K562 (cell line): ENCODE data around the gene MALAT1. TPM values are rescaled to one million over a fixed set of nuclear protein-coding genes. Genes with fewer than 3 reads are reported as not detected.

ENCODE experiments used
- ARID2 ChIP-seq: fragments of 450-650 bp; IDR thresholded peaks from 2 replicates; pipeline ENCODE4 v1.6.1; 2017; ENCODE audit warnings: antibody characterized with exemption, mild to moderate bottlenecking
- ATF7 ChIP-seq: fragments of 450-650 bp; IDR thresholded peaks from 2 replicates; pipeline ENCODE4 v1.7.1; 2014; ENCODE audit warnings: mild to moderate bottlenecking, moderate library complexity
- BRCA1 ChIP-seq, 2 experiments: fragments of 450-650 bp in 1 of 2; sonication (generic) in 1 of 2; formaldehyde crosslinking in 1 of 2; IDR thresholded peaks; 2 replicates each; pipeline versions ENCODE4 v1.5.0 to v1.6.1; 2017 to 2020; ENCODE audit warnings: mild to moderate bottlenecking in 1 of 2, missing genetic modification reagents in 1 of 2
- CBFA2T2 ChIP-seq: fragments of 450-650 bp; conservative IDR thresholded peaks from 2 replicates; pipeline ENCODE4 v1.6.1; 2017; ENCODE audit warnings: mild to moderate bottlenecking
- HDAC8 ChIP-seq: fragments of 450-650 bp; IDR thresholded peaks from 2 replicates; pipeline ENCODE4 v1.6.1; 2016; ENCODE audit warnings: mild to moderate bottlenecking, missing genetic modification characterization, moderate library complexity, missing compliant biosample characterization
- HDGF ChIP-seq: fragments of 450-650 bp; IDR thresholded peaks from 2 replicates; pipeline ENCODE4 v1.6.1; 2016
- ILK ChIP-seq: fragments of 450-650 bp; IDR thresholded peaks from 2 replicates; pipeline ENCODE4 v1.6.1; 2016; ENCODE audit warnings: missing genetic modification characterization, low read depth, mild to moderate bottlenecking, missing compliant biosample characterization, moderate library complexity, borderline replicate concordance
- MYNN ChIP-seq, 2 experiments: sonication (generic); formaldehyde crosslinking in 1 of 2; IDR thresholded peaks; 2 replicates each; pipeline versions ENCODE4 v1.5.0 to v1.6.1; 2016 to 2020; ENCODE audit warnings: antibody characterized with exemption in 1 of 2, missing genetic modification reagents in 1 of 2
- NCOA4 ChIP-seq: fragments of 450-650 bp; IDR thresholded peaks from 2 replicates; pipeline ENCODE4 v1.6.1; 2018; ENCODE audit warnings: mild to moderate bottlenecking; ENCODE audit not compliant: partially characterized antibody
- OTX1 ChIP-seq: fragments of 450-650 bp; formaldehyde crosslinking; IDR thresholded peaks from 2 replicates; pipeline ENCODE4 v1.4.0; 2022; ENCODE audit warnings: mild to moderate bottlenecking
- PHF20 ChIP-seq: fragments of 450-650 bp; IDR thresholded peaks from 2 replicates; pipeline ENCODE4 v1.6.1; 2018; ENCODE audit not compliant: partially characterized antibody
- SP2 ChIP-seq: IDR thresholded peaks from 2 replicates; pipeline ENCODE4 v1.6.1; 2011; ENCODE audit warnings: mild to moderate bottlenecking, low read depth, low read length, moderate library complexity; ENCODE audit not compliant: poor library complexity, severe bottlenecking; ENCODE audit errors: extremely low read depth
- THRAP3 ChIP-seq: fragments of 450-650 bp; IDR thresholded peaks from 2 replicates; pipeline ENCODE4 v1.6.1; 2016; ENCODE audit warnings: mild to moderate bottlenecking, inconsistent platforms, borderline replicate concordance
- ZFX ChIP-seq: sonication (generic); formaldehyde crosslinking; IDR thresholded peaks from 2 replicates; pipeline ENCODE4 v1.8.0; 2022; ENCODE audit warnings: mild to moderate bottlenecking, missing genetic modification reagents, moderate library complexity
- ZKSCAN8 ChIP-seq: fragments of 200-800 bp; sonication (Bioruptor generic); IDR thresholded peaks from 2 replicates; pipeline ENCODE4 v1.6.1; 2016; ENCODE audit warnings: missing genetic modification characterization, missing compliant biosample characterization
- ZNF445 ChIP-seq: fragments of 250-450 bp; sonication (Bioruptor Pico); IDR thresholded peaks from 2 replicates; pipeline ENCODE4 v1.4.0; 2020; ENCODE audit warnings: low read depth, mild to moderate bottlenecking, moderate library complexity
- polyA plus RNA-seq, 8 experiments: library from polyadenylated mRNA; depleted of rRNA in 4 of 8; stranded (reverse) in 5 of 8; unstranded in 3 of 8; fragments of >200 nt; fragmentation: Nextera tagmentation in 2 of 8; fragmentation: Illumina TruSeq in 1 of 8; extraction: Ambion mirVana in 2 of 8; extraction: Trizol in 1 of 8; gene quantifications; 2 replicates each; pipeline versions ENCODE4 v1.2.1 to v1.2.3, GENCODE V29; 2011 to 2014; ENCODE audit warnings: inconsistent platforms in 1 of 8, missing spikeins in 1 of 8
- total RNA-seq, 7 experiments: library from RNA; depleted of rRNA in 6 of 7; stranded (reverse); fragments of >200 nt in 6 of 7; fragmentation: Illumina TruSeq in 2 of 7; extraction: Trizol in 2 of 7; gene quantifications; 2 replicates each; pipeline versions ENCODE4 v1.2.1 to v1.2.3, GENCODE V29; 2011 to 2021; ENCODE audit warnings: low replicate concordance in 1 of 7
- TF ChIP-seq, protein P1 (sequence below): sonication (generic); formaldehyde crosslinking; IDR thresholded peaks from 2 replicates; pipeline ENCODE4 v1.8.1; 2023; ENCODE audit warnings: mild to moderate bottlenecking, missing genetic modification reagents
- TF ChIP-seq, protein P2 (sequence below), 2 experiments: fragments of 450-650 bp in 1 of 2; IDR thresholded peaks; 2 replicates each; pipeline ENCODE4 v1.6.1; 2011 to 2017; ENCODE audit warnings: low read depth in 2 of 2, antibody characterized with exemption in 1 of 2, borderline replicate concordance in 1 of 2, low read length in 1 of 2, mild to moderate bottlenecking in 1 of 2, mixed read lengths in 1 of 2; ENCODE audit not compliant: control insufficient read depth in 1 of 2
- TF ChIP-seq, protein P3 (sequence below), 2 experiments: IDR thresholded peaks in 1 of 2; conservative IDR thresholded peaks in 1 of 2; 2 replicates each; pipeline ENCODE4 v1.6.1; 2016; ENCODE audit warnings: low read depth in 2 of 2, mild to moderate bottlenecking in 1 of 2, missing compliant biosample characterization in 1 of 2, missing genetic modification characterization in 1 of 2, moderate library complexity in 1 of 2

The MALAT1 gene
- total and polyA plus RNA-seq, 9 of the 15 experiments (the other 6 are each of a cell fraction or from before 2014, with no cell fraction given): 363 to 8,715 (median 2,351) TPM

DNA sequence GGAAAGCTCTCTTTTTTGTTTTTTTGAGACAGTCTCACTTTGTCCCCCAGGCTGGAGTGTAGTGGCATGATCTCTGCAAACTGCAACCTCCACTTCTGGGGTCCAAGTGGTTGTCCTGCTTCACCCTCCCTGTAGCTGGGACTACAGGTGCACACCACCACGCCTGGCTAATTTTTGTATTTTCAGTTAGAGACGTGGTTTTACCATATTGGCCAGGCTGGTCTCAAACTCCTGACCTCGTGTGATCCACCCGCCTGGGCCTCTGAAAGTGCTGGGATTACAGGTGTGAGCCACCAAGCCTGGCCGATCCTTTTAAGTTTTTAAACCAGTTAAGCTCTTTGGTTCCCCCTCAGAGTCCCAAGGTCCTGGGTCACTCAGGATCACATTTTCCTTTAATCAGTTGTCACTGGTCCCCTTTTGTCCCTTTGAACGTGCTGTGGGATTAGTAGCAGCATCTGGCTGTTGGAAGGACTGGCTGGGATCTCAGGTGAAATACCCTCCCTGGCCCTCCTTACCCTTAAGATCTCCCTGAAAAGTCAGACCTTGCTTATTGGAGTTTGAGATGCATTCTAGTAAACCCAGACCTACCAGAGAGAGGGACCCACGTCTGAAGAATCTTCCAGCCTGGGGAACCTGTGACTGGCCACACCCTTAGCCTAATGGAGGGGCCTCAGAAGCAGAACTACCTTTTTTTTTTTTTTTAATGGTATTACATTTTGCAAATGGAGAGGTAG is 8.1 kb downstream of the MALAT1 start (continued):
- no peak for TF ChIP-seq ILK (tag)
- peak; percentile 65 for TF ChIP-seq ZFX (CRISPR knock-in tag)
- TF ChIP-seq, protein P1, sequence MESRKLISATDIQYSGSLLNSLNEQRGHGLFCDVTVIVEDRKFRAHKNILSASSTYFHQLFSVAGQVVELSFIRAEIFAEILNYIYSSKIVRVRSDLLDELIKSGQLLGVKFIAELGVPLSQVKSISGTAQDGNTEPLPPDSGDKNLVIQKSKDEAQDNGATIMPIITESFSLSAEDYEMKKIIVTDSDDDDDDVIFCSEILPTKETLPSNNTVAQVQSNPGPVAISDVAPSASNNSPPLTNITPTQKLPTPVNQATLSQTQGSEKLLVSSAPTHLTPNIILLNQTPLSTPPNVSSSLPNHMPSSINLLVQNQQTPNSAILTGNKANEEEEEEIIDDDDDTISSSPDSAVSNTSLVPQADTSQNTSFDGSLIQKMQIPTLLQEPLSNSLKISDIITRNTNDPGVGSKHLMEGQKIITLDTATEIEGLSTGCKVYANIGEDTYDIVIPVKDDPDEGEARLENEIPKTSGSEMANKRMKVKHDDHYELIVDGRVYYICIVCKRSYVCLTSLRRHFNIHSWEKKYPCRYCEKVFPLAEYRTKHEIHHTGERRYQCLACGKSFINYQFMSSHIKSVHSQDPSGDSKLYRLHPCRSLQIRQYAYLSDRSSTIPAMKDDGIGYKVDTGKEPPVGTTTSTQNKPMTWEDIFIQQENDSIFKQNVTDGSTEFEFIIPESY (CRISPR knock-in tag): peak; percentile 51; the same call in 1 of the 2 replicates
- TF ChIP-seq NCOA4: no peak
- 0 out of 2 replicates have a peak, but pooled peaks have one; percentile 12 for TF ChIP-seq ARID2
- TF ChIP-seq CBFA2T2: no peak
- TF ChIP-seq HDGF: no peak
- TF ChIP-seq SP2: peak; percentile 21
- TF ChIP-seq OTX1 (CRISPR knock-in tag): peak; percentile 100
- TF ChIP-seq MYNN (IDR thresholded peaks at IDR 0.05): peak; percentile 59
- TF ChIP-seq MYNN (CRISPR knock-in tag; IDR thresholded peaks at IDR 0.05): no peak
- TF ChIP-seq HDAC8 (tag): no peak
- no peak for TF ChIP-seq PHF20
- TF ChIP-seq ATF7: peak; percentile 92
- TF ChIP-seq, protein P2, sequence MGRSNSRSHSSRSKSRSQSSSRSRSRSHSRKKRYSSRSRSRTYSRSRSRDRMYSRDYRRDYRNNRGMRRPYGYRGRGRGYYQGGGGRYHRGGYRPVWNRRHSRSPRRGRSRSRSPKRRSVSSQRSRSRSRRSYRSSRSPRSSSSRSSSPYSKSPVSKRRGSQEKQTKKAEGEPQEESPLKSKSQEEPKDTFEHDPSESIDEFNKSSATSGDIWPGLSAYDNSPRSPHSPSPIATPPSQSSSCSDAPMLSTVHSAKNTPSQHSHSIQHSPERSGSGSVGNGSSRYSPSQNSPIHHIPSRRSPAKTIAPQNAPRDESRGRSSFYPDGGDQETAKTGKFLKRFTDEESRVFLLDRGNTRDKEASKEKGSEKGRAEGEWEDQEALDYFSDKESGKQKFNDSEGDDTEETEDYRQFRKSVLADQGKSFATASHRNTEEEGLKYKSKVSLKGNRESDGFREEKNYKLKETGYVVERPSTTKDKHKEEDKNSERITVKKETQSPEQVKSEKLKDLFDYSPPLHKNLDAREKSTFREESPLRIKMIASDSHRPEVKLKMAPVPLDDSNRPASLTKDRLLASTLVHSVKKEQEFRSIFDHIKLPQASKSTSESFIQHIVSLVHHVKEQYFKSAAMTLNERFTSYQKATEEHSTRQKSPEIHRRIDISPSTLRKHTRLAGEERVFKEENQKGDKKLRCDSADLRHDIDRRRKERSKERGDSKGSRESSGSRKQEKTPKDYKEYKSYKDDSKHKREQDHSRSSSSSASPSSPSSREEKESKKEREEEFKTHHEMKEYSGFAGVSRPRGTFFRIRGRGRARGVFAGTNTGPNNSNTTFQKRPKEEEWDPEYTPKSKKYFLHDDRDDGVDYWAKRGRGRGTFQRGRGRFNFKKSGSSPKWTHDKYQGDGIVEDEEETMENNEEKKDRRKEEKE (IDR thresholded peaks at IDR 0.05; ENCODE audit: borderline replicate concordance in 1 of 2, control insufficient read depth in 1 of 2, low read depth in 2 of 2, low read length in 1 of 2): peak; percentile 67 to 99
- peak; percentile 97 for TF ChIP-seq ZNF445
- TF ChIP-seq ZKSCAN8 (CRISPR knock-in tag): no peak
- peak; percentile 95 for TF ChIP-seq THRAP3
- no peak for TF ChIP-seq BRCA1 (IDR thresholded peaks at IDR 0.05)
- TF ChIP-seq BRCA1 (CRISPR knock-in tag; IDR thresholded peaks at IDR 0.05): no peak
- TF ChIP-seq, protein P3, sequence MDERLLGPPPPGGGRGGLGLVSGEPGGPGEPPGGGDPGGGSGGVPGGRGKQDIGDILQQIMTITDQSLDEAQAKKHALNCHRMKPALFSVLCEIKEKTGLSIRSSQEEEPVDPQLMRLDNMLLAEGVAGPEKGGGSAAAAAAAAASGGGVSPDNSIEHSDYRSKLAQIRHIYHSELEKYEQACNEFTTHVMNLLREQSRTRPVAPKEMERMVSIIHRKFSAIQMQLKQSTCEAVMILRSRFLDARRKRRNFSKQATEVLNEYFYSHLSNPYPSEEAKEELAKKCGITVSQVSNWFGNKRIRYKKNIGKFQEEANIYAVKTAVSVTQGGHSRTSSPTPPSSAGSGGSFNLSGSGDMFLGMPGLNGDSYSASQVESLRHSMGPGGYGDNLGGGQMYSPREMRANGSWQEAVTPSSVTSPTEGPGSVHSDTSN (CRISPR knock-in tag; IDR thresholded peaks at IDR 0.05; ENCODE audit: low read depth): no peak
- TF ChIP-seq, protein P3 (tag; conservative IDR thresholded peaks at IDR 0.05; ENCODE audit: low read depth): no peak
